Measurements from ENCODE around the gene UGT1A4. TPM values are rescaled to one million over a fixed set of nuclear protein-coding genes. Genes with fewer than 3 reads are reported as not detected.

Gene UGT1A4
- total RNA-seq, 4 donors from 2014 or later: 2.0 to 9.0 (median 4.9) TPM

GRCh38 chr2:233758849-233759248 lies 40.3 kb downstream of the UGT1A4 start:
- Histone ChIP-seq H3K27me3 (no peaks in the 10 kb centered on the region), H3K4me1 (peaks cover 0 to 27% (median 8%) of the 10 kb centered on the region in 4 donors), H3K9me3 (no peaks in the 10 kb centered on the region), H3K27ac (no peak overlapping the region), H3K4me3 (no peak overlapping the region), H3K36me3 (no peaks in the 10 kb centered on the region)
- intact Hi-C loops (cut with DNase I; ENCODE audit: low total_unique reads): no loop called here
- DNase-seq: no peak
- in situ Hi-C loops (cut with MboI; ENCODE audit: low pct_ligation_motif_present in 1 of 4, low pct_unique_long_range_greater_than_20kb in 1 of 4, low sequenced_read_pairs in 3 of 4): no loop called here
- TF ChIP-seq EP300 (IDR thresholded peaks at IDR 0.05; ENCODE audit: low read depth) (no peak), CTCF (IDR thresholded peaks at IDR 0.05) (no peak), POLR2A (IDR thresholded peaks at IDR 0.05) (no peak), POLR2AphosphoS5 (IDR thresholded peaks at IDR 0.05) (no peak)
- 60 to 70% methylated on average over 2 of the region's 2 CpGs for WGBS, 2 donors (ENCODE audit: low coverage in 1 of 2)

- no peak within 1 kb of the TSS for H3K4me3 ChIP-seq
- WGBS, 2 donors (ENCODE audit: low coverage in 1 of 2): 40 to 82% methylated on average over 2 to 6 of the region's 6 CpGs
- no peaks in the 10 kb centered on the region for H3K27me3 ChIP-seq
- H3K4me1 ChIP-seq: peaks cover 0 to 36% (median 9%) of the 10 kb centered on the region in 4 donors
- in situ Hi-C loops (cut with MboI; ENCODE audit: low pct_ligation_motif_present in 1 of 4, low pct_unique_long_range_greater_than_20kb in 1 of 4, low sequenced_read_pairs in 3 of 4): no loop called here
- TF ChIP-seq POLR2AphosphoS5 (IDR thresholded peaks at IDR 0.05): no peak
- no peak for TF ChIP-seq CTCF (IDR thresholded peaks at IDR 0.05)
- no peak for TF ChIP-seq POLR2A (IDR thresholded peaks at IDR 0.05)
- TF ChIP-seq EP300 (IDR thresholded peaks at IDR 0.05; ENCODE audit: low read depth): no peak
- no peaks in the 10 kb centered on the region for H3K9me3 ChIP-seq
- no peak within 1 kb of the TSS for H3K27ac ChIP-seq
- no peak for DNase-seq
- intact Hi-C loops (cut with DNase I; ENCODE audit: low total_unique reads): no loop called here
- no peaks in the 10 kb centered on the region for H3K36me3 ChIP-seq
Observed at GRCh38 chr2:233760043-233760442, 41.5 kb downstream of the UGT1A4 start, which contains the start of gene UGT1A1. TSS of gene UGT1A1 (plus strand) at chr2:233760270. CDS start at chr2:233760288, 18 bp downstream.

GRCh38 chr2:233761040-233761769 lies 42.7 kb downstream of the UGT1A4 start:
- in situ Hi-C loops (cut with MboI; ENCODE audit: low pct_ligation_motif_present in 1 of 4, low pct_unique_long_range_greater_than_20kb in 1 of 4, low sequenced_read_pairs in 3 of 4): no loop called here

More at GRCh38 chr2:233761040-233761769, 42.7 kb downstream of the UGT1A4 start:
- H3K27me3 ChIP-seq: no peaks in the 10 kb centered on the region
- H3K36me3 ChIP-seq: no peaks in the 10 kb centered on the region
- H3K27ac ChIP-seq: no peak overlapping the region
- H3K4me3 ChIP-seq: no peak overlapping the region
- H3K4me1 ChIP-seq: peaks cover 0 to 36% (median 9%) of the 10 kb centered on the region in 4 donors
- TF ChIP-seq EP300 (IDR thresholded peaks at IDR 0.05; ENCODE audit: low read depth) (no peak), CTCF (IDR thresholded peaks at IDR 0.05) (no peak), POLR2A (IDR thresholded peaks at IDR 0.05) (no peak), POLR2AphosphoS5 (IDR thresholded peaks at IDR 0.05) (no peak)
- DNase-seq: no peak
- intact Hi-C loops (cut with DNase I; ENCODE audit: low total_unique reads): no loop called here
- WGBS, 2 donors (ENCODE audit: low coverage in 1 of 2): 77 to 83% methylated on average over 3 to 4 of the region's 4 CpGs
- H3K9me3 ChIP-seq: no peaks in the 10 kb centered on the region
